NCI-H1048 (cell line): ENCODE measurements around the gene ING2.

ENCODE experiments used
- DNase-seq: peaks from one replicate; lab custom pipeline; 2025; lab: John Stamatoyannopoulos, UW

The ING2 gene

DNA sequence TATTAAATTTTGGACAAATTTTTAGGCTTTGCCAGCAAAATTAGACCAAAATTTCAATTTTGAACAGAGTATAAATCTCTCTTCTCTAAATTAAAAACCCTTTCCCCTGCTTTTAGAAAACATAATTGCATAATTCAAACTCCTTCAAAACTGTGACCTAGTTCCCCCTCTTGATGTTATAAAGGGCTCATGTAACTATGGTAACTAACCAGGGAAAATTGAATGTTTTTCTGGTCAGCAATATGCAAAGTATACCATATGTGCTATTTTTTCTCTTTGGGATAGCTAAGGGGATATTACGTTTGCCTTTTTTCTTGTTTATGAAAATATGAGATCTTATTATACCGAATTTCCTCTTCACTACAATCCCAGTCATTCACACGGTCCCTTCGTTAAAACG, 5.1 kb upstream of the ING2 start:
- no peak for DNase-seq

DNA sequence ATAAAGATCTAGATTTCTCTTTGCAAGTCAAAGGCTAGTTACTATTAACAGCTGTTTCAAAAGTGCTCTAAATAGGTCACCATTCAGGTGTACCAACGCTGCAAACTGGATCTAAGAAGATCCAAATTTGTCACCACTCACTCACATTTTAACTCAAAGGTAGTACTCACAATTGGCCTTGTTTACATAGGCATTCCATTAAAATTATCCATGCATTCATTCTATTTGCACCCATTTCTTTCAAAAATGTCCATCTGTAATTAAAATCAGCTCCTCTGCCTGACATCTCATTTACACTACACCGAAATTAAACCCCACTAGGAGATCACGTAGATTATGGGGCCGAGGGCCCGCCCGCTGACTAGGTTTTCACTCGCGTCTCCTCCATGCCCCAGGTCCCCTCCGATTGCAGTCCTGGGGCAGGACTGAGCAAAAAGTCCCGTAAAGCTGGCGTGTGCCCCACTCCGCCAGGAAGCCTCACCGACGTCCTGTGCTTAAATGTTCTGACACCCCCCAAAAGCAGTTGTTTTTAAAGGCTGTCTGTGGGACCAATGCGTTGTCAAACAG, 1.3 kb upstream of the ING2 start:
- no peak for DNase-seq

DNA sequence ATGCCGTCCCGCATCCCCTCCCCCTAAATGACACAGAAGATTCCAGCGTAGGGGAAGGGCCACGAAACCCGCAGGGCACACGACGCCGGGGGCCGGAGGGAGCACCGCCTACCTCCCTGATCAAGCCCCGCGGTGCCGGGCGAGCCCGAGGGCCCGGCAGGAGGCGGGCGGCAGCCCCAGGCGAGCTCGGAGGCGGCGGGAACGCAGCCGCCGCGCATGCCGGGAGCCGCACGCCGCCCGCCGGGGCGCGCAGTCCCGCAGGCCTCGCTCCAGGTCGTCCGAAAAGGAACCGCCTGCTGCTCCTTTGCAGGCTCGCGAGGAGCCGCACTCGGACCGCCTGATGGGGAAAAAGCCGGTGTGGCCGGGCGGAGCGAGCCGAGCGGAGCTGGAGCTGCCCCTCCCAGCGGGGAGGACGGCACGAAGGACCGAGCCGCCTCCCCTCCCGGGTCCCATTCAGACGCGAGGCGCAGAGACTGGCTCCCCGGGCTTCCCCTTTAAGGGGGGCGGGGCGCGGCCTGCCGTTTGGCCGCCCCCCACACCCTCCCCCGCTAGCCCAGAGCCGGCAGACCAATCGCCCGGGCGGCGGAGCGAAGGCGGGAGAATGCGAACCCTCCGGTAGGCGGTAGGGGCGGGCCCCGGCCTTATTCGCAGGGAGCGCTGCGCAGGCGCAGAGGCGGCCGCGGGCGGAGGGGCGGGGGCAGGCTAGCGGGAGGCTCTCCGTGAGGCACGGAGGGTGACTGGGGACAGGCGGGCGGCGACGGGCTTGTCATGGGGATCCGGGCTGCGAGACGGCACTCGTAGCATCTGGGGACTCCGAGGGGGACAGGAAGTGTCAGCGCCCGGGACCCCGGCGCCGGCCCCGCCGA, 561 bp upstream of the ING2 start:
- DNase-seq = peak; percentile 95

DNA sequence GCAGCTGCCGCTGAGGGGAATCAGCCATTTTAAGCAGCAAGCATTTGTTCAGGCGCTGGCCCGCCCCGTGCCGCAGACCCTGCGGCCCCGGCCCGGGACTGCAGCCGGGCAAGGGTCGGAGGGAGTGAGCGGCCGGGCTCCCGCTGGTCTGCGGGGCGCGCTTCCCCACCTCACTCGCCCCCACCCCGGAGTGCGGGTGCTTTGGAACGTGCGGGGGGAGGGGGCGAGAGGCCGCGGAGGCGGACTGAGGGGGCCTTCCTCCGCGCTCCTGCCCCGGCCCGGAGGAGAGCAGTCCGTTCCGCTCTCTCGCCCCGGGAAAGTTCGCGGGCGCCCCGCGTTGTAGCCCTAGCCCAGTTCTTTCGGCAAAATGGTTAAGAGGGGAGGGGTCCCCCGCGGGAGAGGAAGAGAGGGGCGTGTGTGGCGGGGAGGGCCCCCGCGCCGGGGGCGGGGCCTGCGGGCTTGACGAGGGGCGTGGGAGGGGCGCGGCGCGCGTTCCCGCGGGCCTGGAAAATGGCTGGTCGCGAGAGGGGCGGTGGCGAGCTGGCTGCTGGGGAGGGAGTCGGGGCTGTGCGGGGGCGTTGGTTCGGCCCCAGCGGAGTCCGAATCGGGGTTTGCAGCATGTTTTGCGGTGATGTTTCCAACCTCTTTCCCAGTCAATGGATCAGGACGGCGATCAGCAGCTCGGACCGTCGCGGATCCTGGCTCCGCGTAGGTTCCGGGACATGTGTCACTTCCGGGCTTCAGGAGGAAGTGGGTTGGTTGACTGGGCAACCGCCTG, 942 bp downstream of the ING2 start:
- DNase-seq = peak; percentile 52

DNA sequence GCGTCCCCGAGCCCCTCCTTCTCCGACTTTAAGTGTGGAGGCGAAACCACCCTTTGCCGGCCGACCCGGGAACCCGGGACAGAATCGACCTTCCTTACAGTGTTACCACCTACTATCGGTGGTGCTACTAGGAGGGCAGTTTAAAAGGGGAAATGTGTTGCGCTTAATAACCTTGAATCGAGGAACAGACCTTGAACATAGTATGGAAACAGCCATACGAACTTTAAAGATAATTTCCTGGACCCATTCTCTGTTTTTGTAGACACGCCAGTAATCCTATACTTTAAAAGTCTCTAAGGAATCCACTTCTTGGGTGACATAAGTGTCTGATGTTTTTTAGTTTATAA, 1.5 kb downstream of the ING2 start:
- DNase-seq = no peak

- no peak for DNase-seq
Measured at GRCh38 chr4:183507925-183508696, 3.3 kb downstream of the ING2 start.

GRCh38 chr4:183508697-183509335, 4.0 kb downstream of the ING2 start:
- no peak for DNase-seq

DNA sequence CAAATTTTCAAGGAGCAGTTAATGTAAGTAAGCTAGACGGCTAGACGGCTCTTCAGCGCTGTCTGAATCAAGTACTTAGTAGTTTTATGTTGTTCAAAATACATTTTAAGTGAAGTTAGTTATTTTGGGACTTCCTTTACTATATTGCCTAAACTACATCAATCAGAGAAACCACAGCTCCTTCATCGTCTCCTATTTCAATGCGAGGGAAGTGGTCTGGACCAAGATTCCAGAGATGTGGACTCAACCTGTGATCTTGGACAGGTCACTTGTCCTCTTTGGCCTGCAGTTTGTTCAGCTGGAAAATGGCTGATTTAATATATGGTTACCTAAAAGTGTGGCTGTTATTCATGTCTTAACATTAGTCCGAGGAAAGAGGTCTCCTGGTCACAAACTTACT, 10.6 kb downstream of the ING2 start:
- DNase-seq = no peak

DNA sequence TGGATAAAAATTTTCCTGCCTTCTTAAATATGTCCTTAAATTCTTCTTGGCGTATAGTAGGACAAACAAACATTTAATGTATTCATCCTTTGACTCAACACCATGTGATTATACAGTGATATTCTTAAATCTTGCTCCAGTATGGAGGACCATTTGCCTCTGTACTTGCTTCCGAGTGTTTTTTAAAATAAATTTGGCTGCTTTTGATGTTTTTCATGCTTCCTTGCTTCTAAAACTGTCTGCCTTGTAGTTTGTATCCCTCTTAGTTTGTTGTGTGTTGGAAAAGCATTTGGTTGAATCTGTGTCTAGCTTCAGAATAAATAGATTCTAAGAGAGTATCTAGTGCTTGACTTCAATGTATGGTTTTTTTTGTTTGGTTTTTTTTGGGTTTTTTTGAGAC, 12.3 kb downstream of the ING2 start:
- DNase-seq = no peak

DNA sequence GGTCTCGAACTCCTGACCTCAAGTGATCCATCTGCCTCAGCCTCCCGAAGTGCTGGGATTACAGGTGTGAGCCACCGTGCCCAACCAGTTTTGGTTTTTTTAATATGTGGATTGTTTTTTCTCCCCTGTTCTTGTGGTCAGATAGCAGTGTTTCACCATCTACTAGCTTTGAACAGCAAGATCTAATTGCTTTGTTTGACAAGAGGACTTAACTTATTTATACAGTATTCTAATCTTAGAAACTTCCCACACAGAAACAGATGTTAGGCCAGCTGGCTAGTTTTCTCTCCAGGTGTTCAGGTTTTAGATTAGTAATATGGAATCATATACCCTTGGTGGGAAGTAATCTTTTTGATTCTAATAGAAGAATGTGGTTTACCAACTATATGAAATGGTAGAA, 12.9 kb downstream of the ING2 start:
- no peak for DNase-seq

- no peak for DNase-seq
Measured at GRCh38 chr4:183522821-183523220, 18.0 kb downstream of the ING2 start.

- no peak for DNase-seq
Measured at GRCh38 chr4:183527326-183527725, 22.5 kb downstream of the ING2 start.

GRCh38 chr4:183532821-183533220, 28.0 kb downstream of the ING2 start:
- no peak for DNase-seq

- DNase-seq = no peak
Measured at GRCh38 chr4:183533698-183534097, 28.8 kb downstream of the ING2 start.

- no peak for DNase-seq
Measured at GRCh38 chr4:183540410-183541009, 35.7 kb downstream of the ING2 start.

GRCh38 chr4:183541010-183541751, 36.3 kb downstream of the ING2 start:
- DNase-seq = no peak

GRCh38 chr4:183541752-183542040, 36.8 kb downstream of the ING2 start:
- DNase-seq = no peak

DNA sequence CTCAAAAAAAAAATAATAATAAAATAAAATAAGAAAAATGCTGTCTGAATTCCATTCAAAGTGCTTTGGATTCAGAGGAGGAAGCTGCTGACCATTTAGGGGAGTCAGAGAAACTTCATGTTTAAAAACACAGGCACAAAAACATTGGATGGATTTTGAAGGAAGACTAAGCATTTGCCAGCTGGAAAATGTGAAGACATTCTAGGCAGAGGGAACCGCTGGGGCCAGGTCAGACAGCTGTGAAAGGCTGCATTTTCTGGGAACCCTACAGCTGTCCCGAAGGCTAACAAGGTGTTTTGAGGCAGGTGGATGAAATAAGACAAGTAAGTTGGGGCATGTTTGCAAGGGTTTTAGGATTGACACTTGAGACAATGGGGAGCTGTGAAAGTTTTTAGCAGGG, 38.6 kb downstream of the ING2 start:
- no peak for DNase-seq

DNA sequence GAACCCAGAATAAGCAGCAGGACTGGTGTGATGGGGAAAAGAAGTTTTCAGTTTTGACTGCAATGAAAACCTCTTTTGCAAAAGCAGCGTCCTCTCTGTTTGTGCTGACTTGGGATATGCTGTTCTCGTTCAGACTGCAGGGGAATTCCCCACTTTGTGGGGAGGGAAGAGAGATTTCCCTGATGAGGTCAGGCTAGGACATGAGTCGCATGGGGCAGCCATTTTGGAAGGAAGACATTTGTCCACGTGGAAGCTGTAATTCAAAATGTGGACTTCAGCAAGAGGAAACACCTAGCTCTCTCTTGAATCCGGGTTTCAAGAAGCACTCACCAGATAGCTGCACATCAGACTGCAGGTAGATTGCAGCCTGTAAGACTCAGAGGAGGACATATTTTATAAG, 39.3 kb downstream of the ING2 start:
- no peak for DNase-seq

DNA sequence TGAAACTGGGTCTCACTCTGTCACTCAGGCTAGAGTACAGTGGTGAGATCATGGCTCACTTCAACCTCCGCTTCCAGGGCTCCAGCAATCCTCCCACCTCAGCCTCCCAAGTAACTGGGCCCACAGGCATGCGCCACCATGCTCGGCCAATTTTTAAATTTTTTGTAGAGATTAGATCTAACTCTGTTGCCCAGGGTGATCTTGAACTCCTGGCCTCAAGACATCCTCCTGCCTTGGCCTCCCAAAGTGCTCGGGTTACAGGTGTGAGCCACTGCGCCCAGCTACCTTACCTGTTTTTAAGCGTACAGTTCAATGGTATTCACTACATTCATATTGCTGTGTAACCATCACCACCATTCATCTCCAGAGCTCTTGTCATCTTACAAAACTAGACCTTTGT, 41.5 kb downstream of the ING2 start:
- no peak for DNase-seq

DNA sequence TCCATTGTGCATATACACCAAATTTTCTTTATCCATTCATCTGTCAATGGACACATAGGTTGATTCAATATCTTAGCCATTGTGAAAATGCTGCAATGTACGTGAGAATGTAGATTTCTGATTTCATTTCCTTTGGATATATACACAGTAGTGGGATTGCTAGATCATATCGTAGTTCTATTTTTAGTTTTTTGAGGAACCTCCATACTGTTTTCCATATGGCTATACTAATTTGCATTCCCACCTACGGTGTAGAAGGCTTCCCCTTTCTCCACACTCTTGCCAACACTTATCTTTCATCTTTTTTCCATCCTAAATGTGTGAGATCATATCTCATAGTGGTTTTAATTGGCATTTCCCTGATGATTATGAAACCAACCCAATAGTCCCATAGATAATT, 43.4 kb downstream of the ING2 start:
- DNase-seq = no peak
